NOMO-1 (cell line): ENCODE results near the gene THOC6.

Experiments
- DNase-seq, 2 experiments: peaks; one replicate each; lab custom pipeline; 2025; ENCODE audit not compliant: unreplicated experiment in 2 of 2; lab: John Stamatoyannopoulos, UW

The THOC6 gene

GRCh38 chr16:3023669-3024478 lies at the start of gene THOC6, which contains the start of gene HCFC1R1:
THOC6 (plus strand) TSS chr16:3024035; CDS start chr16:3024327, 292 bp downstream.
HCFC1R1 (minus strand) TSS chr16:3023942; CDS start chr16:3023941, 1 bp downstream.
- peak; percentile 95 to 97 for DNase-seq

- DNase-seq, result no peak
Measured at GRCh38 chr16:2974319-2975056, 49.3 kb upstream of the THOC6 start.

- no peak for DNase-seq
Measured at GRCh38 chr16:2975161-2975795, 48.6 kb upstream of the THOC6 start.

GRCh38 chr16:2976201-2976600 lies 47.6 kb upstream of the THOC6 start:
- no peak for DNase-seq

- DNase-seq, result no peak
Measured at GRCh38 chr16:2976673-2977072, 47.2 kb upstream of the THOC6 start.

GRCh38 chr16:2977440-2977839 lies 46.4 kb upstream of the THOC6 start:
- DNase-seq, result no peak

- DNase-seq, result peak; percentile 12 to 22
Measured at GRCh38 chr16:2979669-2980226, 44.1 kb upstream of the THOC6 start.

- DNase-seq, result peak; percentile 87 to 95
Measured at GRCh38 chr16:2980227-2981176, 43.3 kb upstream of the THOC6 start, which contains the start of gene PKMYT1. PKMYT1 (minus strand) TSS chr16:2980446; CDS start chr16:2979657, 789 bp downstream.

GRCh38 chr16:2981177-2981898 lies 42.5 kb upstream of the THOC6 start:
- no peak for DNase-seq

GRCh38 chr16:2981899-2982250 lies 42.0 kb upstream of the THOC6 start:
- DNase-seq, result no peak

GRCh38 chr16:2982402-2982801 lies 41.4 kb upstream of the THOC6 start:
- DNase-seq, result no peak

- DNase-seq, result peak; percentile 72 to 81
Measured at GRCh38 chr16:2983706-2984136, 40.1 kb upstream of the THOC6 start.

- no peak for DNase-seq
Measured at GRCh38 chr16:2985462-2985861, 38.4 kb upstream of the THOC6 start.

GRCh38 chr16:2985893-2986355 lies 37.9 kb upstream of the THOC6 start:
- DNase-seq, result no peak

- DNase-seq, result no peak
Measured at GRCh38 chr16:2986623-2987188, 37.1 kb upstream of the THOC6 start.

GRCh38 chr16:2987286-2987685 lies 36.5 kb upstream of the THOC6 start:
- no peak for DNase-seq

GRCh38 chr16:2987833-2988232 lies 36.0 kb upstream of the THOC6 start:
- no peak for DNase-seq

- no peak for DNase-seq
Measured at GRCh38 chr16:2988590-2989099, 35.2 kb upstream of the THOC6 start.

GRCh38 chr16:2990891-2991290 lies 32.9 kb upstream of the THOC6 start:
- no peak for DNase-seq
